HepG2 (cell line): Measurements from ENCODE around the gene TMEM131L. TPM values are rescaled to one million over a fixed set of nuclear protein-coding genes. Genes with fewer than 3 reads are reported as not detected.

Experiments
- E2F5 ChIP-seq: sonication (generic); formaldehyde crosslinking; conservative IDR thresholded peaks from 2 replicates; pipeline ENCODE4 v1.4.0; 2020; ENCODE audit warnings: missing genetic modification reagents
- FOSL1 ChIP-seq: sonication (generic); formaldehyde crosslinking; IDR thresholded peaks from 2 replicates; pipeline ENCODE4 v1.9.0; 2021; ENCODE audit warnings: missing genetic modification reagents, borderline replicate concordance
- GMEB2 ChIP-seq: IDR thresholded peaks from 2 replicates; pipeline ENCODE4 v1.6.1; 2016; ENCODE audit warnings: missing biosample characterization, missing genetic modification reagents, low read depth
- KMT2A ChIP-seq: sonication (generic); formaldehyde crosslinking; IDR thresholded peaks from 2 replicates; pipeline ENCODE4 v1.4.0; 2020; ENCODE audit warnings: missing genetic modification reagents
- MYC ChIP-seq: sonication (generic); formaldehyde crosslinking; IDR thresholded peaks from 2 replicates; pipeline ENCODE4 v1.9.0; 2021; ENCODE audit warnings: missing genetic modification reagents, borderline replicate concordance
- PHF21A ChIP-seq: sonication (generic); formaldehyde crosslinking; IDR thresholded peaks from 2 replicates; pipeline ENCODE4 v1.5.0; 2020; ENCODE audit warnings: mild to moderate bottlenecking, missing genetic modification reagents
- PPARG ChIP-seq: conservative IDR thresholded peaks from 2 replicates; pipeline ENCODE4 v1.6.1; 2016; ENCODE audit warnings: missing biosample characterization, missing genetic modification reagents
- RBM39 ChIP-seq: fragments of 200-400 bp; formaldehyde crosslinking; IDR thresholded peaks from one replicate; pipeline ENCODE4 v1.6.1; 2018; ENCODE audit warnings: antibody characterized with exemption, mild to moderate bottlenecking, low read depth, low read length; ENCODE audit not compliant: poor library complexity, severe bottlenecking
- SYNCRIP ChIP-seq: fragments of 200-400 bp; formaldehyde crosslinking; IDR thresholded peaks from 2 replicates; pipeline ENCODE4 v1.6.1; 2018; ENCODE audit warnings: mild to moderate bottlenecking, low read depth, low read length; ENCODE audit not compliant: insufficient read depth
- TGIF2 ChIP-seq: IDR thresholded peaks from 2 replicates; pipeline ENCODE4 v1.6.1; 2016; ENCODE audit warnings: control low read depth, missing compliant biosample characterization
- TMF1 ChIP-seq: sonication (generic); formaldehyde crosslinking; IDR thresholded peaks from 2 replicates; pipeline ENCODE4 v1.8.1; 2022; ENCODE audit warnings: low read depth, missing genetic modification reagents
- ZNF143 ChIP-seq: sonication (generic); formaldehyde crosslinking; IDR thresholded peaks from 2 replicates; pipeline ENCODE4 v1.4.0; 2020; ENCODE audit warnings: missing genetic modification reagents
- ZNF296 ChIP-seq: sonication (generic); formaldehyde crosslinking; conservative IDR thresholded peaks from 2 replicates; pipeline ENCODE4 v1.5.0; 2020; ENCODE audit warnings: mild to moderate bottlenecking, missing genetic modification reagents
- ZNF484 ChIP-seq: sonication (generic); formaldehyde crosslinking; IDR thresholded peaks from 2 replicates; pipeline ENCODE4 v1.5.1; 2020; ENCODE audit warnings: mild to moderate bottlenecking, low read depth, missing genetic modification reagents, borderline replicate concordance
- ZNF510 ChIP-seq: sonication (generic); formaldehyde crosslinking; IDR thresholded peaks from 2 replicates; pipeline ENCODE4 v1.4.0; 2020; ENCODE audit warnings: low read depth, mild to moderate bottlenecking, missing genetic modification reagents
- ZNF574 ChIP-seq: sonication (generic); formaldehyde crosslinking; IDR thresholded peaks from 2 replicates; pipeline ENCODE4 v1.4.0; 2020; ENCODE audit warnings: missing genetic modification reagents
- ZNF616 ChIP-seq: sonication (generic); formaldehyde crosslinking; IDR thresholded peaks from 2 replicates; pipeline ENCODE4 v1.5.0; 2020; ENCODE audit warnings: low read depth, mild to moderate bottlenecking, missing genetic modification reagents
- polyA plus RNA-seq, 8 experiments: library from polyadenylated mRNA; depleted of rRNA in 3 of 8; stranded (reverse) in 7 of 8; unstranded in 1 of 8; fragments of >200 nt; fragmentation: Illumina TruSeq in 4 of 8; extraction: Trizol in 4 of 8; gene quantifications; 2 replicates each; pipeline versions ENCODE4 v1.2.1 to v1.2.3, GENCODE V29; 2011 to 2016; ENCODE audit warnings: low read depth in 4 of 8, missing spikeins in 1 of 8, mixed read lengths in 1 of 8; ENCODE audit not compliant: insufficient read depth in 1 of 8
- total RNA-seq, 5 experiments: library from RNA; depleted of rRNA; stranded (reverse); fragments of >200 nt; fragmentation: Illumina TruSeq; extraction: Trizol; gene quantifications; 2 replicates each; pipeline ENCODE4 v1.2.3, GENCODE V29; 2016; ENCODE audit warnings: low read depth in 1 of 5
- TF ChIP-seq, protein P1 (sequence below): sonication (generic); formaldehyde crosslinking; conservative IDR thresholded peaks from 2 replicates; pipeline ENCODE4 v1.4.0; 2020; ENCODE audit warnings: missing genetic modification reagents
- TF ChIP-seq, protein P2 (sequence below): sonication (generic); formaldehyde crosslinking; IDR thresholded peaks from 2 replicates; pipeline ENCODE4 v1.4.0; 2020; ENCODE audit warnings: missing genetic modification reagents

The TMEM131L gene
- total and polyA plus RNA-seq, 2 of the 13 experiments (the other 11 are each of a cell fraction or from before 2014, with no cell fraction given) = 2.2 to 4.5 TPM

DNA sequence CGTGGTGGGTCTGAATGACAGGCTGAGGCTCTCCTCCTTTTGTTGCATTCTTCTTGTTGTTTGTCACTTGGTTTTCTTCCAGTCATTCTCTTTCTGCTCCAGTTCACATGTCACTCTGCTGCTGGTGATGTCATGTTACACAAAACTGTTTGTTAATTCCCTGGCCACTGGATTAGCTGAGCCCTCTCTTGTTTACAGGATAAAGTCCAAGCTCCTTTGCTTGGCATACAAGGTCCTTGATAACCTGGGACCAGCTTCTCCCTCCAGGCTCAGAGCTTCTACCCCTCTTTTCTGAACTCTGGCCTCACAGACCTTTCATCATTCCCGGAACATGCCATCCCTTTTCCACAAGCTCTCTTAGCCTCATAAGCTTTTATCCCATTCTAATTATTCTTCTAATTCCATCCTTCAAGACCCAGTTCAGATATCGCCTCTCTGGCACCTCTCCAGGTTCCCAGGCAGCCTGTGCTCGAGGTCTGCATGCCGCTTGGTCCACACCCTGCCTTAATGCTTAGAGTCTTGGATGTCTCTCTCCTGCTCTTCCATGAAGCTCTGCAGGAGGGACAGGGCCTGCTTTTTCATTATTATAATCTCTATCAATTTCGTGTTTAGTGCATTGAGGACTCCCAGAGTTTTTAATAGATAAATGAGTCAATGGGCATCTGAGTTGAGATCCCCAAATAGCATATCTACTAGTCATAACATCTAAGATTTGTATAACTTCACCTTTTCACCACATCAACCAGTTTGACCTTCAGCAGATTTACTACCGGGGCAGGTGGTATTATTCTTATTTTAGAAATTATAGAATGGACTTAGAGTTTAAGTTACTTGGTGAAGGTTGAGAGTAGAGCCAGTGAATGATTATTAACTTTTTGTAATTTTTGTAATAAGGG lies 98.7 kb downstream of the TMEM131L start (continued):
- TF ChIP-seq, protein P1, sequence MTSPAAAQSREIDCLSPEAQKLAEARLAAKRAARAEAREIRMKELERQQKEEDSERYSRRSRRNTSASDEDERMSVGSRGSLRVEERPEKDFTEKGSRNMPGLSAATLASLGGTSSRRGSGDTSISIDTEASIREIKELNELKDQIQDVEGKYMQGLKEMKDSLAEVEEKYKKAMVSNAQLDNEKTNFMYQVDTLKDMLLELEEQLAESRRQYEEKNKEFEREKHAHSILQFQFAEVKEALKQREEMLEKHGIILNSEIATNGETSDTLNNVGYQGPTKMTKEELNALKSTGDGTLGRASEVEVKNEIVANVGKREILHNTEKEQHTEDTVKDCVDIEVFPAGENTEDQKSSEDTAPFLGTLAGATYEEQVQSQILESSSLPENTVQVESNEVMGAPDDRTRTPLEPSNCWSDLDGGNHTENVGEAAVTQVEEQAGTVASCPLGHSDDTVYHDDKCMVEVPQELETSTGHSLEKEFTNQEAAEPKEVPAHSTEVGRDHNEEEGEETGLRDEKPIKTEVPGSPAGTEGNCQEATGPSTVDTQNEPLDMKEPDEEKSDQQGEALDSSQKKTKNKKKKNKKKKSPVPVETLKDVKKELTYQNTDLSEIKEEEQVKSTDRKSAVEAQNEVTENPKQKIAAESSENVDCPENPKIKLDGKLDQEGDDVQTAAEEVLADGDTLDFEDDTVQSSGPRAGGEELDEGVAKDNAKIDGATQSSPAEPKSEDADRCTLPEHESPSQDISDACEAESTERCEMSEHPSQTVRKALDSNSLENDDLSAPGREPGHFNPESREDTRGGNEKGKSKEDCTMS (CRISPR knock-in tag) = no peak
- TF ChIP-seq FOSL1 (no peak), MYC (peak; percentile 24; the same call in 1 of the 2 replicates), PHF21A (CRISPR knock-in tag) (peak; percentile 95), ZNF296 (no peak), RBM39 (no peak), PPARG (CRISPR knock-in tag) (peak; percentile 63), ZNF143 (no peak), TGIF2 (peak; percentile 76; the same call in 1 of the 2 replicates), ZNF510 (peak; percentile 27; the same call in 1 of the 2 replicates), E2F5 (CRISPR knock-in tag) (no peak), ZNF574 (CRISPR knock-in tag) (peak; percentile 65), SYNCRIP (no peak), TMF1 (no peak), GMEB2 (no peak), ZNF484 (CRISPR knock-in tag) (no peak), KMT2A (no peak), ZNF616 (CRISPR knock-in tag) (no peak)
- TF ChIP-seq, protein P2, sequence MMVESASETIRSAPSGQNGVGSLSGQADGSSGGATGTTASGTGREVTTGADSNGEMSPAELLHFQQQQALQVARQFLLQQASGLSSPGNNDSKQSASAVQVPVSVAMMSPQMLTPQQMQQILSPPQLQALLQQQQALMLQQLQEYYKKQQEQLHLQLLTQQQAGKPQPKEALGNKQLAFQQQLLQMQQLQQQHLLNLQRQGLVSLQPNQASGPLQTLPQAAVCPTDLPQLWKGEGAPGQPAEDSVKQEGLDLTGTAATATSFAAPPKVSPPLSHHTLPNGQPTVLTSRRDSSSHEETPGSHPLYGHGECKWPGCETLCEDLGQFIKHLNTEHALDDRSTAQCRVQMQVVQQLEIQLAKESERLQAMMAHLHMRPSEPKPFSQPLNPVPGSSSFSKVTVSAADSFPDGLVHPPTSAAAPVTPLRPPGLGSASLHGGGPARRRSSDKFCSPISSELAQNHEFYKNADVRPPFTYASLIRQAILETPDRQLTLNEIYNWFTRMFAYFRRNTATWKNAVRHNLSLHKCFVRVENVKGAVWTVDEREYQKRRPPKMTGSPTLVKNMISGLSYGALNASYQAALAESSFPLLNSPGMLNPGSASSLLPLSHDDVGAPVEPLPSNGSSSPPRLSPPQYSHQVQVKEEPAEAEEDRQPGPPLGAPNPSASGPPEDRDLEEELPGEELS (CRISPR knock-in tag) = peak; percentile 96
